Right cardiac atrium (tissue), 5 donors: ENCODE data around the gene RSU1. TPM values are rescaled to one million over a fixed set of nuclear protein-coding genes. Genes with fewer than 3 reads are reported as not detected.

Source experiments
- ATAC-seq, 2 donors: fragments of 200-7000 bp; cut with Tn5 transposase; one replicate each; pipeline versions ENCODE4 v1.8.0 to v1.9.1; 2020; ENCODE audit warnings: moderate library complexity in 2 of 2, mild to moderate bottlenecking in 1 of 2
- DNase-seq, 3 donors: peaks; one replicate each; pipeline ENCODE4 v3.0.0-alpha.2; 2020
- H3K27ac ChIP-seq: one replicate; pipeline ENCODE4 v1.5.1; 2013; ENCODE audit warnings: mild to moderate bottlenecking, low read length, control low read depth, moderate library complexity
- H3K27me3 ChIP-seq: one replicate; pipeline ENCODE4 v1.6.1; 2013; ENCODE audit not compliant: control insufficient read depth, insufficient read depth
- H3K4me1 ChIP-seq: one replicate; pipeline ENCODE4 v1.6.1; 2013; ENCODE audit warnings: low read length; ENCODE audit not compliant: control insufficient read depth, insufficient read depth
- H3K4me3 ChIP-seq: one replicate; pipeline ENCODE4 v1.5.1; 2013; ENCODE audit warnings: low read length, control low read depth
- H3K9me3 ChIP-seq: one replicate; pipeline ENCODE4 v1.6.1; 2013; ENCODE audit warnings: low read length; ENCODE audit not compliant: control insufficient read depth
- whole genome bisulfite sequencing: extraction: QIAGEN DNeasy Blood & Tissue Kit; methylation state at CpG from one replicate; pipeline ENCODE4 v1.1.7; 2013; 5-methylcytosine and 5-hydroxymethylcytosine counted together
- intact Hi-C, 4 donors: fragments of 100-400 bp; cut with DNase I; formaldehyde crosslinking; loops; one replicate each; pipeline versions ENCODE4 v1.11.0 to v1.14.0; 2022 to 2023
- polyA plus RNA-seq: library from polyadenylated mRNA; stranded (reverse); fragments of 200-250 nt; gene quantifications from one replicate; pipeline ENCODE4 v1.2.3, GENCODE V29; 2013
- total RNA-seq, 4 donors: library from RNA; stranded (reverse); fragmentation: NEBNext Ultra II Directional; extraction: Animal tissue kit (Norgen Biotek cat#: 25700); gene quantifications; one replicate each; pipeline ENCODE4 v1.2.1, GENCODE V29; 2021
- donor health status: healthy with polysubstance abuse.
- donor health status: DM: no; HTN: yes; CAD: no.
- donor health status: DM: no; HTN: no; CAD: no.
- donor health status: DM: no; HTN: yes; CAD: no; lungs with severe emphysema.
- donor health status: DM: yes; HTN: yes; CAD: no.

The RSU1 gene
- total and polyA plus RNA-seq, 5 donors, result 44.4 to 53.4 (median 48.2) TPM

DNA sequence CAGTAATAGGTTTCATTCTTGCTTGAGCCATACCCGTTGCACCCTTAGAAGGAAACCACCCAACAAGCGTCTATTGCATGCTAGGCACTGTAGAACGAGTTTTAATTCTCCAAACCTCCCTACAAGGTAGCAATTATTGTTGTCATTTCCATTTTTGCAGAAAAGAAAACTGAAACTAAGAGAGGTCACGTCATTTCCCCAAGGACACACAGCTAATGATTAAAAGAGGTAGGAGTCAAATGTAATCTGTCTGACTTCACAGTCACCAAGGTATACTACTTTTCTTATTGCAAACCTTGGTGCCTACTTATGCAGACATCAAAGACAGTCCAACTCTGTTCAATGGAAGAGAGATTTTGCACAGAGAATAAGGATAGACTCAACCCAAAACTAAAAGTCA, 246.5 kb downstream of the RSU1 start:
- intact Hi-C loops, result no loop called here
- Histone ChIP-seq H3K4me1 (peaks cover 2% of the 10 kb centered on the region), H3K4me3 (no peak overlapping the region), H3K27ac (no peak overlapping the region), H3K27me3 (no peaks in the 10 kb centered on the region), H3K9me3 (no peaks in the 10 kb centered on the region)
- no peak for DNase-seq
- 73% methylated on average over 4 of the region's 4 CpGs for WGBS
- ATAC-seq, result no peak

DNA sequence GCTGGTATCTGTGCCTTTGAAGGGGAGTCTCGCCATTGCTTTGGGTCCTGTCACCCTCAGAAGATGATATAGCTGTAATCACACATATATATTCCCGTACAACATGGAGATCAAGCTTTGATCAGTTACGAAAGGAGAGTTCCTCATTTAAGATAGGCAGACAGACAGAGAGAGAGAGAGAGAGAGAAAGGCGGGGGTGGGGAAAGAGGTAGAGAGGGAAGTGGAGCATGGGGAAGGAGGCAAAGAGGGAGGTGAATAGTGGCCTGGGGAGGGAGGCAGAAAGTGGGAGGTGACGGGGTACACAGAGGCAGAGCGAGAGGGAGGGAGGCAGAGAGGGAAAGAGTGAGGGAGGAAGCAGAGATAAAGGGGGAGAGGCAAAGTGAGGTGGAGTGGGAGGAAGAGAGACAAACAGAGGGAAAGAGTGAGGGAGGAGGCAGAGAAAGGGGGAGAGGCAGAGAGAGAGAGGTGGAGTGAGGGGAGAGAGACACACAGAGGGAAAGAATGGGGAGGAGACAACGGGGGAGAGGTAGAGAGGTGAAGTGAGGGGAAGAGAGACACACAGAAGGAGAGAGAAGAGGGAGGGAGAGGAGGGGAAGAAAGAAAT, 250.9 kb downstream of the RSU1 start:
- Histone ChIP-seq H3K4me1 (peaks cover 2% of the 10 kb centered on the region), H3K27ac (no peak overlapping the region), H3K27me3 (no peaks in the 10 kb centered on the region), H3K4me3 (no peak overlapping the region), H3K9me3 (no peaks in the 10 kb centered on the region)
- WGBS, result 56% methylated on average over 7 of the region's 7 CpGs
- intact Hi-C loops, result no loop called here
- no peak for ATAC-seq
- DNase-seq, result no peak

DNA sequence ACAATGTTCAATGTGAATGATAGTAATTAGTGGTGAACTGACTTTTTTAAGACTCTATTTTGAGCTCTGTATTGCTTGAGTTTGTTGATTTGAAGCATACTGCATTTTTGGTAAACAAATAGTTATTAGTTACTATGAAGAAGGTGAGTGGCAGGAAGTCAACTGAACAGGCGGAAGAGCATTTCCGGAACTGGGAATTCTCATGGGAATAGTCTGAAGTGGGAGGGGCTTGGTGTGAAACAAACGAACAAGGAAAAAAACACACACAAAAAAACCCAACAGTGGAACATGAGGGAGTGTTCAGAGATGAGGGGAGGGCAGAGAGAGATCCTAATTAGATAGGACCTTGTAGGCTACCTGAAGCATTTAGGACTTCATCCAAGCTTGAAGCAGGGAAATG, 251.6 kb downstream of the RSU1 start:
- 24% methylated on average over 3 of the region's 3 CpGs for WGBS
- H3K27ac ChIP-seq, result no peak overlapping the region
- intact Hi-C loops, result no loop called here
- peaks cover 2% of the 10 kb centered on the region for H3K4me1 ChIP-seq
- H3K9me3 ChIP-seq, result no peaks in the 10 kb centered on the region
- no peaks in the 10 kb centered on the region for H3K27me3 ChIP-seq
- ATAC-seq, result no peak
- H3K4me3 ChIP-seq, result no peak overlapping the region
- no peak for DNase-seq

DNA sequence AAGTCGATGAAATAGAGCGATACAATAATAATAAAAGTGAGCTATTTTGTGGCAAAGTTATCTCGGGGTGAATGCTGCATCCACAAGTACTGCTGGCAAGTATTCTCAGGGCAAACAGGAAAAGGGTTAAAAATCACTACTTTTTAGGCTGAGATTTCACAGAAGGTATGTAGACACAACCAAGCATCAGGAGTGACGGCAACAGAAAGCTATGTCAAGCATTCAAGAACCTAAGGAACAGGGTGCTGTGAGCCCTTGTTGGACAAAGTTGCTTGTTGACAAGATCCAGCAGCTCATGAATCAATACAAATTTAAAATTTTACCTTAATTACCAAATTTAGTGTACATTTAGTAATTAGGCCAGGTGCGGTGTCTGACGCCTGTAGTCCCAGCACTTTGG, 254.3 kb downstream of the RSU1 start:
- DNase-seq (no peak), ATAC-seq (no peak)
- Histone ChIP-seq H3K9me3 (no peaks in the 10 kb centered on the region), H3K27me3 (no peaks in the 10 kb centered on the region), H3K27ac (no peak overlapping the region), H3K4me3 (no peak overlapping the region), H3K4me1 (peaks cover 2% of the 10 kb centered on the region)
- 85% methylated on average over 6 of the region's 6 CpGs for WGBS
- intact Hi-C loops, result no loop called here

DNA sequence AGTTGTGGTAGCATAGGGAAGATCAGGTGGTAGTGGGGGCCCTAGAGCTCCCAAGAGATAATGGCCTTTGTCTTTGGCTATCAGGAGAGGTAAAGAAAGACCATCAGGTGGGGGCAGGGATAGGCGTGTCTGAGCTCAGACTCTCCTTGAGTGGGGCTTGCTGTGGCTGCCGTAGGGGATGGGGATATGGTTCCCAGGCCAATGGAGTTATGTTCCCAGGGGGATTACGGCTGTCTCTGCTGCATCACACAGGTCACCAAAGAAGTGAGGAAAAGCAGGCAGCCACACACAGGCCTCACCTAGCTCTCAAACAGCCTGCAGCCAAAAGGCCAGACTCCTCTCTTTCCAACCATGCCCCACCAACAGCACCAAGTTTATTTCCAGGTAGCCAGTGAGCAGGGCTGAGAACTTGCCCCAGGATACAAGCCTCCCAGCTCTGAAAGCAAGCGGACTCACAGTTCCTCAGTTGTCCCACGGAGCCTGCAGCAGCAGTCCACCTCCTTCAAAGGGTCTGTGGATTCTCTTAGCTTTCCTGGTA, 257.9 kb downstream of the RSU1 start:
- DNase-seq (no peak), ATAC-seq (no peak)
- no peaks in the 10 kb centered on the region for H3K27me3 ChIP-seq
- H3K27ac ChIP-seq, result no peak overlapping the region
- intact Hi-C loops, result no loop called here
- no peaks in the 10 kb centered on the region for H3K4me1 ChIP-seq
- no peak overlapping the region for H3K4me3 ChIP-seq
- no peaks in the 10 kb centered on the region for H3K9me3 ChIP-seq
- 66% methylated on average over 5 of the region's 5 CpGs for WGBS

DNA sequence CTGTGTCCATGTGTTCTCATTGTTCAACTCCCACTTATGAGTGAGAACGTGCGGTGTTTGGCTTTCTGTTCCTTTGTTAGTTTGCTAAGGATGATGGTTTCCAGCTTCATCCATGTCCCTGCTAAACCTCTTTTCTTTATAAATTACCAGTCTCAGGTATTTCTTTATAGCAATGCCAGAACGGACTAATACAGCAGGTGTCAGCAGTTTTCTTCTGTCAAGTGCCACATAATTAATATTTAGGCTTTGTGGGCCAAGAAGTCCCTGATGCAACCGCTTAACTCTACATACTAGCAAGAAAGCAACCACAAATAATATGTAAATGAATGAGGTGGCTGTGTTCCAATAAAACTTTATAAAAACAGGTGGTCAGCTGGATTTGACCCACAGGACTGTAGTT, 269.3 kb downstream of the RSU1 start:
- no peak for ATAC-seq
- intact Hi-C loops, result loop anchor here in 1 of 4 donors (10.0 kb wide), 1 partner anchor 643 kb away; no protein-coding TSS in a partner anchor
- 88% methylated on average over 4 of the region's 4 CpGs for WGBS
- Histone ChIP-seq H3K27me3 (no peaks in the 10 kb centered on the region), H3K27ac (no peak overlapping the region), H3K4me1 (no peaks in the 10 kb centered on the region), H3K4me3 (no peak overlapping the region), H3K9me3 (no peaks in the 10 kb centered on the region)
- no peak for DNase-seq

GRCh38 chr10:16545116-16545736, 272.0 kb downstream of the RSU1 start:
- H3K27ac ChIP-seq, result no peak overlapping the region
- intact Hi-C loops, result loop anchor here in 1 of 4 donors (10.0 kb wide), 1 partner anchor 640 kb away; no protein-coding TSS in a partner anchor
- ATAC-seq, result peak; percentile 24 to 47

DNA sequence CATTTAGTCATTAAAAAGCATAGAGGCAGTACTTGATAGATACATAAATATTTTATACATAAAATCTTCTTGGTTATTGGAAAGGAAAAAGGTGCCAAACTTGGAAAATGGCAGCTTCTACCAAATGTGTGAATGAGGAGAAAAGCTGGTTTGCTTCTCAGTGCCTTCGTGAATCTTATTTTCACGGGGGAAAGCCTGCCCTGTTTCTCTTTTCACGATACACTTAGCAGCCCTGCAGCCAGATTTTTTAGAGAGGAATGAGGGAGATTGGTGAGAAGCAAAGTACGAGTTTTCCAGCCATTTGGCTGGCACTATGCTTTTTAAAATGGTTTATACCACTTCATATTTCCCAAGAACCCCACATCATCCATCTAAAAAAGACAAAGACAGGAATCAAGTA, 272.6 kb downstream of the RSU1 start:
- ATAC-seq, result no peak
- no peak overlapping the region for H3K4me3 ChIP-seq
- WGBS, result 73% methylated on average over 4 of the region's 4 CpGs
- DNase-seq, result no peak
- intact Hi-C loops, result loop anchor here in 1 of 4 donors (10.0 kb wide), 1 partner anchor 640 kb away; no protein-coding TSS in a partner anchor
- H3K4me1 ChIP-seq, result no peaks in the 10 kb centered on the region
- no peak overlapping the region for H3K27ac ChIP-seq
- no peaks in the 10 kb centered on the region for H3K9me3 ChIP-seq
- no peaks in the 10 kb centered on the region for H3K27me3 ChIP-seq

More at GRCh38 chr10:16545116-16545736, 272.0 kb downstream of the RSU1 start:
- Histone ChIP-seq H3K9me3 (no peaks in the 10 kb centered on the region), H3K4me1 (no peaks in the 10 kb centered on the region), H3K4me3 (no peak overlapping the region), H3K27me3 (no peaks in the 10 kb centered on the region)
- DNase-seq, result no peak
- 20% methylated on average over 7 of the region's 7 CpGs for WGBS

GRCh38 chr10:16544099-16544498, 273.1 kb downstream of the RSU1 start:
- H3K27me3 ChIP-seq, result no peaks in the 10 kb centered on the region
- no peaks in the 10 kb centered on the region for H3K4me1 ChIP-seq
- DNase-seq, result no peak
- H3K27ac ChIP-seq, result no peak overlapping the region
- H3K4me3 ChIP-seq, result no peak overlapping the region
- intact Hi-C loops, result loop anchor here in 1 of 4 donors (10.0 kb wide), 1 partner anchor 639 kb away; no protein-coding TSS in a partner anchor
- 59% methylated on average over 3 of the region's 3 CpGs for WGBS
- no peaks in the 10 kb centered on the region for H3K9me3 ChIP-seq
- ATAC-seq, result no peak
